HepG2 (cell line): ENCODE measurements around the gene KAZN. TPM values are rescaled to one million over a fixed set of nuclear protein-coding genes. Genes with fewer than 3 reads are reported as not detected.

Experiments used
- MEIS1 ChIP-seq: sonication (generic); formaldehyde crosslinking; IDR thresholded peaks from 2 replicates; pipeline ENCODE4 v1.9.0; 2021; ENCODE audit warnings: mild to moderate bottlenecking, missing genetic modification reagents, moderate library complexity, borderline replicate concordance
- TARDBP ChIP-seq: sonication (generic); formaldehyde crosslinking; IDR thresholded peaks from 2 replicates; pipeline ENCODE4 v1.8.0; 2022; ENCODE audit warnings: mild to moderate bottlenecking, missing genetic modification reagents
- U2AF1 ChIP-seq: fragments of 200-400 bp; formaldehyde crosslinking; optimal IDR thresholded peaks from 2 replicates; pipeline ENCODE3; 2017; ENCODE audit warnings: mild to moderate bottlenecking, low read depth, low read length
- ZNF142 ChIP-seq: sonication (generic); formaldehyde crosslinking; IDR thresholded peaks from 2 replicates; pipeline ENCODE4 v1.4.0; 2020; ENCODE audit warnings: missing genetic modification reagents
- ZNF660 ChIP-seq: sonication (generic); formaldehyde crosslinking; IDR thresholded peaks from 2 replicates; pipeline ENCODE4 v1.5.1; 2020; ENCODE audit warnings: mild to moderate bottlenecking, low read depth, missing genetic modification reagents, borderline replicate concordance
- polyA plus RNA-seq, 8 experiments: library from polyadenylated mRNA; depleted of rRNA in 3 of 8; stranded (reverse) in 7 of 8; unstranded in 1 of 8; fragments of >200 nt; fragmentation: Illumina TruSeq in 4 of 8; extraction: Trizol in 4 of 8; gene quantifications; 2 replicates each; pipeline versions ENCODE4 v1.2.1 to v1.2.3, GENCODE V29; 2011 to 2016; ENCODE audit warnings: low read depth in 4 of 8, missing spikeins in 1 of 8, mixed read lengths in 1 of 8; ENCODE audit not compliant: insufficient read depth in 1 of 8
- total RNA-seq, 5 experiments: library from RNA; depleted of rRNA; stranded (reverse); fragments of >200 nt; fragmentation: Illumina TruSeq; extraction: Trizol; gene quantifications; 2 replicates each; pipeline ENCODE4 v1.2.3, GENCODE V29; 2016; ENCODE audit warnings: low read depth in 1 of 5
- TF ChIP-seq, protein P1 (sequence below): sonication (generic); formaldehyde crosslinking; IDR thresholded peaks from 2 replicates; pipeline ENCODE4 v1.4.0; 2020; ENCODE audit warnings: missing genetic modification reagents, borderline replicate concordance
- TF ChIP-seq, protein P2 (sequence below): sonication (generic); formaldehyde crosslinking; IDR thresholded peaks from 2 replicates; pipeline ENCODE4 v1.5.0; 2020; ENCODE audit warnings: missing genetic modification reagents

KAZN gene
- total and polyA plus RNA-seq, 2 of the 13 experiments (the other 11 are each of a cell fraction or from before 2014, with no cell fraction given): 10.4 to 13.5 TPM

GRCh38 chr1:14873677-14874076 lies 275.2 kb downstream of the KAZN start (continued):
- TF ChIP-seq, protein P1, sequence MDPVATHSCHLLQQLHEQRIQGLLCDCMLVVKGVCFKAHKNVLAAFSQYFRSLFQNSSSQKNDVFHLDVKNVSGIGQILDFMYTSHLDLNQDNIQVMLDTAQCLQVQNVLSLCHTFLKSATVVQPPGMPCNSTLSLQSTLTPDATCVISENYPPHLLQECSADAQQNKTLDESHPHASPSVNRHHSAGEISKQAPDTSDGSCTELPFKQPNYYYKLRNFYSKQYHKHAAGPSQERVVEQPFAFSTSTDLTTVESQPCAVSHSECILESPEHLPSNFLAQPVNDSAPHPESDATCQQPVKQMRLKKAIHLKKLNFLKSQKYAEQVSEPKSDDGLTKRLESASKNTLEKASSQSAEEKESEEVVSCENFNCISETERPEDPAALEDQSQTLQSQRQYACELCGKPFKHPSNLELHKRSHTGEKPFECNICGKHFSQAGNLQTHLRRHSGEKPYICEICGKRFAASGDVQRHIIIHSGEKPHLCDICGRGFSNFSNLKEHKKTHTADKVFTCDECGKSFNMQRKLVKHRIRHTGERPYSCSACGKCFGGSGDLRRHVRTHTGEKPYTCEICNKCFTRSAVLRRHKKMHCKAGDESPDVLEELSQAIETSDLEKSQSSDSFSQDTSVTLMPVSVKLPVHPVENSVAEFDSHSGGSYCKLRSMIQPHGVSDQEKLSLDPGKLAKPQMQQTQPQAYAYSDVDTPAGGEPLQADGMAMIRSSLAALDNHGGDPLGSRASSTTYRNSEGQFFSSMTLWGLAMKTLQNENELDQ: no peak
- TF ChIP-seq MEIS1 (CRISPR knock-in tag) (no peak), ZNF142 (CRISPR knock-in tag) (no peak), U2AF1 (no peak), TARDBP (CRISPR knock-in tag) (no peak), ZNF660 (no peak)
- TF ChIP-seq, protein P2, sequence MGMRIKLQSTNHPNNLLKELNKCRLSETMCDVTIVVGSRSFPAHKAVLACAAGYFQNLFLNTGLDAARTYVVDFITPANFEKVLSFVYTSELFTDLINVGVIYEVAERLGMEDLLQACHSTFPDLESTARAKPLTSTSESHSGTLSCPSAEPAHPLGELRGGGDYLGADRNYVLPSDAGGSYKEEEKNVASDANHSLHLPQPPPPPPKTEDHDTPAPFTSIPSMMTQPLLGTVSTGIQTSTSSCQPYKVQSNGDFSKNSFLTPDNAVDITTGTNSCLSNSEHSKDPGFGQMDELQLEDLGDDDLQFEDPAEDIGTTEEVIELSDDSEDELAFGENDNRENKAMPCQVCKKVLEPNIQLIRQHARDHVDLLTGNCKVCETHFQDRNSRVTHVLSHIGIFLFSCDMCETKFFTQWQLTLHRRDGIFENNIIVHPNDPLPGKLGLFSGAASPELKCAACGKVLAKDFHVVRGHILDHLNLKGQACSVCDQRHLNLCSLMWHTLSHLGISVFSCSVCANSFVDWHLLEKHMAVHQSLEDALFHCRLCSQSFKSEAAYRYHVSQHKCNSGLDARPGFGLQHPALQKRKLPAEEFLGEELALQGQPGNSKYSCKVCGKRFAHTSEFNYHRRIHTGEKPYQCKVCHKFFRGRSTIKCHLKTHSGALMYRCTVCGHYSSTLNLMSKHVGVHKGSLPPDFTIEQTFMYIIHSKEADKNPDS (CRISPR knock-in tag): no peak
